OCI-LY3 (cell line): ENCODE measurements around the gene ALDH1A3.

Experiments used
- EZH2phosphoT487 ChIP-seq: fragments of 200-600 bp; shearing (Covaris generic); IDR thresholded peaks from 2 replicates; pipeline ENCODE4 v1.6.1; 2018; ENCODE audit warnings: antibody characterized with exemption, mixed run types, low read depth
- TF ChIP-seq, protein P1 (sequence below): fragments of 200-600, 300-600 bp; sonication (generic); IDR thresholded peaks from 2 replicates; pipeline ENCODE4 v1.5.1; 2014; ENCODE audit warnings: antibody characterized with exemption, low read length, low read depth

DNA sequence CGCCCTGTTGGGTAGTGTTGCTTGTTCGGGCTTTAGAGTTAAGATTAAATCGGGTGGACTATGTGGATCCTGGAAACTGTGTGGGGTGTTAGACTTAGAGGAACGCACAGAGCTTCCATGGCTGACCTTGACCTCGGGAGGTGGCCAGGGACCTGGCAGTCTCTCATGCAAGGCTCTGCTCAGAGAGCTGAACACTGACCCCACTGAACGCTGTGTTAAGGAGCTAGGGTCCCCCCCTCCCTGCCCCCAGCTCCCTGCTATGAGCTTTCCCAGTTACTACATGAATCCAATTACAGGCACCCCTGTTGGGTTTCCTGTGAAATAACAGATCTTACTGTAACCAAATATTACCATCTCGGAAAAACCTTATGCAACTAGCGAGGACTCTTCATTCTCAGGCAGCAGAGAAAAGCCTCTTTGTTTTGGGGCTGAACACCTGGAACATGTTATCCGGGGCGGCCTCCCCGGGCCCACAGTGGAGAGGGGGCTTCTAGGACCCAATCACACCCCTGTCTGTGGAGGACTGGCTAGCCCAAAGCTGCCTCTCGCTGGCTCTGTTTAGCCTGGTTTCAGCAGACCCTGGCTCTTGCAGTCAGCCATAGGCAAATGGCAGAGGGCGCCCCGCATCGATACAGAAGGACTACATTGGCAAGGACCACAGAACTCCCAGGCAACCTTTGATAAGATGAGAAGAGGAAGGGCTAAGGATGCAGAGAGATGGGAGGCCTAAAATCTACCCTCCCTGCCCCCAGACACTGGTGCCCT lies 25.8 kb upstream of the ALDH1A3 start:
- TF ChIP-seq, protein P1, sequence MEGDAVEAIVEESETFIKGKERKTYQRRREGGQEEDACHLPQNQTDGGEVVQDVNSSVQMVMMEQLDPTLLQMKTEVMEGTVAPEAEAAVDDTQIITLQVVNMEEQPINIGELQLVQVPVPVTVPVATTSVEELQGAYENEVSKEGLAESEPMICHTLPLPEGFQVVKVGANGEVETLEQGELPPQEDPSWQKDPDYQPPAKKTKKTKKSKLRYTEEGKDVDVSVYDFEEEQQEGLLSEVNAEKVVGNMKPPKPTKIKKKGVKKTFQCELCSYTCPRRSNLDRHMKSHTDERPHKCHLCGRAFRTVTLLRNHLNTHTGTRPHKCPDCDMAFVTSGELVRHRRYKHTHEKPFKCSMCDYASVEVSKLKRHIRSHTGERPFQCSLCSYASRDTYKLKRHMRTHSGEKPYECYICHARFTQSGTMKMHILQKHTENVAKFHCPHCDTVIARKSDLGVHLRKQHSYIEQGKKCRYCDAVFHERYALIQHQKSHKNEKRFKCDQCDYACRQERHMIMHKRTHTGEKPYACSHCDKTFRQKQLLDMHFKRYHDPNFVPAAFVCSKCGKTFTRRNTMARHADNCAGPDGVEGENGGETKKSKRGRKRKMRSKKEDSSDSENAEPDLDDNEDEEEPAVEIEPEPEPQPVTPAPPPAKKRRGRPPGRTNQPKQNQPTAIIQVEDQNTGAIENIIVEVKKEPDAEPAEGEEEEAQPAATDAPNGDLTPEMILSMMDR: no peak
- no peak for TF ChIP-seq EZH2phosphoT487
